ENCODE measurements around the gene PCDHB16.
"Not testable (repeated sequence)": the region's sequence is repeated elsewhere in the genome, so short reads cannot be mapped to it uniquely, and the experiment has no call there.

PCDHB16 gene

GRCh38 chr5:141196363-141196762 lies 14.2 kb downstream of the PCDHB16 start:
- no peaks in the 10 kb centered on the region for H3K4me1 ChIP-seq (ENCODE audit: control insufficient read depth, insufficient read depth, low read length)
- CTCF ChIA-PET = interaction anchor here (0.7 to 1.8 kb wide), 5 partner anchors 9 to 367 kb away, joined by 3 to 5 read pairs (median 3); partner anchors contain the start of gene PCDHB9
- H3K9me3 ChIP-seq (ENCODE audit: control insufficient read depth, insufficient read depth, low read depth, low read length) = no peaks in the 10 kb centered on the region
- H3K36me3 ChIP-seq (ENCODE audit: control insufficient read depth in 2 of 2, insufficient read depth in 1 of 2, low read length in 2 of 2) = no peaks in the 10 kb centered on the region
- POLR2A ChIA-PET = no interaction called here
- no peak overlapping the region for H3K4me3 ChIP-seq (ENCODE audit: low read depth, low read length)
- TF ChIP-seq ZNF600 (tag by site-specific recombination; IDR thresholded peaks at IDR 0.05) = no peak
- TF ChIP-seq MYNN (tag by site-specific recombination; IDR thresholded peaks at IDR 0.05; ENCODE audit: borderline replicate concordance) = no peak
- H3K27ac ChIP-seq (ENCODE audit: extremely low read depth, low read depth, low read length) = no peak overlapping the region

DNA sequence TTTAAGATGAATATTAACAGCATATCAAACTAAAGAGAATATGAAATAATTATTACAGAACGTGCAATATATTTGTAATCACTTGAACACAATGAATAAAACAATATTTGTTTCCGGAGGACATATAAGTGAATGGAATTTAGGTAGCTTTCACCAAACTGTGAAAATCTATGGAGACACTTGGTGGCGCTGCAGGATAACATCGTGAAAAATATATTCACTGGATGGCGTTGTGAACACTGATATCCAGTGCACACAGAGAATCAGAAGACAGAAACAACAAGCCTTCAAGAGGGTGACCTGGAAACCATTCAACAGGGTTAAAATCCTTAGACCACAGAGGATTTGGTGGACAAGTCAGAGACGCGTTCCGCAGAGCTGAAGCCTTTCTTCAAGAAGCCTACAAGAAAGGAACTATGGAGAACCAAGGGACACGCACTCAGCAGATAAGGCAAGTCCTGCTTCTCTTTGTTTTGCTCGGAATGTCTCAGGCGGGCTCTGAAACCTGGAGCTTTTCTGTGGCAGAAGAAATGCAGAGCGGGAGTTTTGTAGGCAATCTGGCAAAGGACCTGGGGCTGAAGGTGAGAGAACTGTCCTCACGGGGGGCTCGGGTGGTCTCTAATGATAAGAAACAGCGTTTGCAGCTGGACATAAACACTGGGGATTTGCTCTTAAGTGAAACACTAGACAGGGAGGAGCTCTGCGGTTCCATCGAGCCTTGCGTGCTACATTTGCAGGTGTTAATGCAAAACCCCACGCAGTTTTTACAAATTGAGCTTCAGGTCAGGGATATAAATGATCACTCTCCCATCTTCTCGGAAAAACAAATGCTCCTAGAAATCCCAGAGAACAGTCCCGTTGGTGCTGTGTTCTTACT lies 17.4 kb downstream of the PCDHB16 start, which contains the start of gene PCDHB11:
Gene PCDHB11, plus strand, starts transcription at position 269 of the 877 bp plus-strand sequence. Its CDS starts 148 bp downstream, at position 417.
- TF ChIP-seq ZNF354C (tag by site-specific recombination; IDR thresholded peaks at IDR 0.05; ENCODE audit: borderline replicate concordance, low read depth) (no peak), ZNF2 (tag by site-specific recombination; IDR thresholded peaks at IDR 0.05) (0 out of 2 replicates have a peak, but pooled peaks have one; percentile 19), ZNF16 (tag by site-specific recombination; IDR thresholded peaks at IDR 0.05; ENCODE audit: low read depth) (no peak), ZNF654 (tag by site-specific recombination; IDR thresholded peaks at IDR 0.05; ENCODE audit: low read depth) (peak; percentile 63), ZBTB20 (tag by site-specific recombination; IDR thresholded peaks at IDR 0.05) (peak; percentile 57; the same call in 1 of the 2 replicates)
- Histone ChIP-seq H3K4me1 (ENCODE audit: control insufficient read depth, insufficient read depth, low read length) (no peaks in the 10 kb centered on the region), H3K36me3 (ENCODE audit: control insufficient read depth in 2 of 2, insufficient read depth in 1 of 2, low read length in 2 of 2) (no peaks in the 10 kb centered on the region), H3K27ac (ENCODE audit: extremely low read depth, low read depth, low read length) (no peak within 1 kb of the TSS), H3K9me3 (ENCODE audit: control insufficient read depth, insufficient read depth, low read depth, low read length) (no peaks in the 10 kb centered on the region), H3K4me3 (ENCODE audit: low read depth, low read length) (peak within 1 kb of the TSS; percentile 28)
- POLR2A ChIA-PET = no interaction called here
- CTCF ChIA-PET = interaction anchor here (0.6 to 2.3 kb wide), 24 partner anchors 8 to 1777 kb away, joined by 3 to 13 read pairs (median 4); partner anchors contain the start of genes PCDHB12, PCDHB14, PCDHB16 and PCDHB6

DNA sequence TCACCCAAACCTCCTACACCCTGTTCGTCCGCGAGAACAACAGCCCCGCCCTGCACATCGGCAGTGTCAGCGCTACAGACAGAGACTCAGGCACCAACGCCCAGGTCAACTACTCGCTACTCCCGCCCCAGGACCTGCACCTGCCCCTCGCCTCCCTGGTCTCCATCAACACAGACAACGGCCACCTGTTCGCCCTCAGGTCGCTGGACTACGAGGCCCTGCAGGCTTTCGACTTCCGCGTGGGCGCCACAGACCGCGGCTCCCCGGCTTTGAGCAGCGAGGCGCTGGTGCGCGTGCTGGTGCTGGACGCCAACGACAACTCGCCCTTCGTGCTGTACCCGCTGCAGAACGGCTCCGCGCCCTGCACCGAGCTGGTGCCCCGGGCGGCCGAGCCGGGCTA lies 18.9 kb downstream of the PCDHB16 start:
- H3K36me3 ChIP-seq (ENCODE audit: control insufficient read depth in 2 of 2, insufficient read depth in 1 of 2, low read length in 2 of 2); CTCF ChIA-PET; POLR2A ChIA-PET; H3K9me3 ChIP-seq (ENCODE audit: control insufficient read depth, insufficient read depth, low read depth, low read length); H3K4me3 ChIP-seq (ENCODE audit: low read depth, low read length); H3K27ac ChIP-seq (ENCODE audit: extremely low read depth, low read depth, low read length); H3K4me1 ChIP-seq (ENCODE audit: control insufficient read depth, insufficient read depth, low read length): not testable (repeated sequence)

DNA sequence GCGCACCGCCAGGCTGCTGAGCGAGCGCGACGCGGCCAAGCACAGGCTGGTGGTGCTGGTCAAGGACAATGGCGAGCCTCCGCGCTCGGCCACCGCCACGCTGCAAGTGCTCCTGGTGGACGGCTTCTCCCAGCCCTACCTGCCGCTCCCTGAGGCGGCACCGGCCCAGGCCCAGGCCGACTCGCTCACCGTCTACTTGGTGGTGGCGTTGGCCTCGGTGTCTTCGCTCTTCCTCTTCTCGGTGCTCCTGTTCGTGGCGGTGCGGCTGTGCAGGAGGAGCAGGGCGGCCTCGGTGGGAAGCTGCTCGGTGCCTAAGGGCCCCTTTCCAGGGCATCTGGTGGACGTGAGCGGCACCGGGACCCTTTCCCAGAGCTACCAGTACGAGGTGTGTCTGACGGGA lies 19.5 kb downstream of the PCDHB16 start:
- POLR2A ChIA-PET; H3K4me1 ChIP-seq (ENCODE audit: control insufficient read depth, insufficient read depth, low read length); H3K27ac ChIP-seq (ENCODE audit: extremely low read depth, low read depth, low read length); H3K4me3 ChIP-seq (ENCODE audit: low read depth, low read length); H3K36me3 ChIP-seq (ENCODE audit: control insufficient read depth in 2 of 2, insufficient read depth in 1 of 2, low read length in 2 of 2); H3K9me3 ChIP-seq (ENCODE audit: control insufficient read depth, insufficient read depth, low read depth, low read length): not testable (repeated sequence)
- CTCF ChIA-PET = interaction anchor here (0.6 to 0.7 kb wide), 2 partner anchors 69 to 323 kb away, joined by 3 to 4 read pairs; no protein-coding TSS in a partner anchor

GRCh38 chr5:141208478-141208877 lies 26.3 kb downstream of the PCDHB16 start, which contains the start of gene PCDHB12:
Gene PCDHB12, plus strand, starts transcription at chr5:141208719. Its CDS starts 189 bp downstream, at chr5:141208908.
- Histone ChIP-seq H3K36me3 (ENCODE audit: control insufficient read depth in 2 of 2, insufficient read depth in 1 of 2, low read length in 2 of 2) (no peaks in the 10 kb centered on the region), H3K4me3 (ENCODE audit: low read depth, low read length) (no peak within 1 kb of the TSS), H3K27ac (ENCODE audit: extremely low read depth, low read depth, low read length) (no peak within 1 kb of the TSS), H3K9me3 (ENCODE audit: control insufficient read depth, insufficient read depth, low read depth, low read length) (no peaks in the 10 kb centered on the region; the same call in 1 of the 2 replicates), H3K4me1 (ENCODE audit: control insufficient read depth, insufficient read depth, low read length) (no peaks in the 10 kb centered on the region)
- ChIA-PET POLR2A (no interaction called here), CTCF (interaction anchor here (0.7 to 1.3 kb wide), 5 partner anchors 9 to 711 kb away, joined by 3 to 7 read pairs (median 5); partner anchors contain the start of genes PCDHA11 and PCDHB11)
- TF ChIP-seq ZNF654 (tag by site-specific recombination; IDR thresholded peaks at IDR 0.05; ENCODE audit: low read depth) (peak; percentile 16; the same call in 1 of the 2 replicates), ZNF266 (tag by site-specific recombination; IDR thresholded peaks at IDR 0.05; ENCODE audit: low read depth) (no peak)

DNA sequence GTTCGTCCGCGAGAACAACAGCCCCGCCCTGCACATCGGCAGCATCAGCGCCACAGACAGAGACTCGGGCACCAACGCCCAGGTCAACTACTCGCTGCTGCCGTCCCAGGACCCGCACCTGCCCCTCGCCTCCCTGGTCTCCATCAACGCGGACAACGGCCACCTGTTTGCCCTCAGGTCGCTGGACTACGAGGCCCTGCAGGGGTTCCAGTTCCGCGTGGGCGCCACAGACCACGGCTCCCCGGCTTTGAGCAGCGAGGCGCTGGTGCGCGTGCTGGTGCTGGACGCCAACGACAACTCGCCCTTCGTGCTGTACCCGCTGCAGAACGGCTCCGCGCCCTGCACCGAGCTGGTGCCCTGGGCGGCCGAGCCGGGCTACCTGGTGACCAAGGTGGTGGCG lies 28.1 kb downstream of the PCDHB16 start:
- H3K4me1 ChIP-seq (ENCODE audit: control insufficient read depth, insufficient read depth, low read length); H3K27ac ChIP-seq (ENCODE audit: extremely low read depth, low read depth, low read length); CTCF ChIA-PET; H3K36me3 ChIP-seq (ENCODE audit: control insufficient read depth in 2 of 2, insufficient read depth in 1 of 2, low read length in 2 of 2); H3K4me3 ChIP-seq (ENCODE audit: low read depth, low read length); POLR2A ChIA-PET; H3K9me3 ChIP-seq (ENCODE audit: control insufficient read depth, insufficient read depth, low read depth, low read length): not testable (repeated sequence)

GRCh38 chr5:141210849-141211248 lies 28.7 kb downstream of the PCDHB16 start:
- CTCF ChIA-PET; H3K9me3 ChIP-seq (ENCODE audit: control insufficient read depth, insufficient read depth, low read depth, low read length); H3K27ac ChIP-seq (ENCODE audit: extremely low read depth, low read depth, low read length); H3K4me1 ChIP-seq (ENCODE audit: control insufficient read depth, insufficient read depth, low read length); H3K36me3 ChIP-seq (ENCODE audit: control insufficient read depth in 2 of 2, insufficient read depth in 1 of 2, low read length in 2 of 2); H3K4me3 ChIP-seq (ENCODE audit: low read depth, low read length); POLR2A ChIA-PET: not testable (repeated sequence)
